ENCODE measurements around the gene DIRAS1.
A peak's percentile ranks its signal among the peaks of the same experiment; 100 is the strongest.
"Not testable (repeated sequence)": the region's sequence is repeated elsewhere in the genome, so short reads cannot be mapped to it uniquely, and the experiment has no call there.

The DIRAS1 gene

GRCh38 chr19:2726160-2726855 lies 5.1 kb upstream of the DIRAS1 start:
- no peak for DNase-seq

- DNase-seq: no peak
Observed at GRCh38 chr19:2724148-2724557, 3.0 kb upstream of the DIRAS1 start.

- DNase-seq: no peak
Observed at GRCh38 chr19:2723747-2724146, 2.6 kb upstream of the DIRAS1 start.

GRCh38 chr19:2723345-2723715 lies 2.2 kb upstream of the DIRAS1 start:
- DNase-seq: no peak

GRCh38 chr19:2722541-2723344 lies 1.6 kb upstream of the DIRAS1 start:
- DNase-seq: peak; percentile 72

GRCh38 chr19:2721570-2722540 lies 683 bp upstream of the DIRAS1 start:
- no peak for DNase-seq

GRCh38 chr19:2719920-2720776 lies 1.0 kb downstream of the DIRAS1 start:
- no peak for DNase-seq

- DNase-seq: no peak
Observed at GRCh38 chr19:2719232-2719735, 1.9 kb downstream of the DIRAS1 start.

GRCh38 chr19:2717638-2718541 lies 3.3 kb downstream of the DIRAS1 start:
- no peak for DNase-seq

- no peak for DNase-seq
Observed at GRCh38 chr19:2716722-2717637, 4.2 kb downstream of the DIRAS1 start.

GRCh38 chr19:2716275-2716650 lies 4.9 kb downstream of the DIRAS1 start:
- DNase-seq: no peak

- no peak for DNase-seq
Observed at GRCh38 chr19:2715470-2716274, 5.5 kb downstream of the DIRAS1 start.

- DNase-seq: no peak
Observed at GRCh38 chr19:2714531-2715269, 6.5 kb downstream of the DIRAS1 start.

- not testable (repeated sequence) for DNase-seq
Observed at GRCh38 chr19:2714102-2714501, 7.1 kb downstream of the DIRAS1 start.

- DNase-seq: not testable (repeated sequence)
Observed at GRCh38 chr19:2713170-2713569, 8.0 kb downstream of the DIRAS1 start.

GRCh38 chr19:2711875-2712205 lies 9.3 kb downstream of the DIRAS1 start:
- no peak for DNase-seq

- no peak for DNase-seq
Observed at GRCh38 chr19:2711172-2711874, 9.8 kb downstream of the DIRAS1 start.

GRCh38 chr19:2706251-2706650 lies 14.9 kb downstream of the DIRAS1 start:
- DNase-seq: no peak
